A549 (cell line): ENCODE measurements around the gene PRR23E. TPM values are rescaled to one million over a fixed set of nuclear protein-coding genes. Genes with fewer than 3 reads are reported as not detected.

Source experiments
- ATAC-seq, 2 experiments: fragments of 200-7000 bp in 1 of 2; fragments of >200 bp in 1 of 2; cut with Nextera tagmentation in 1 of 2; cut with Tn5 transposase in 1 of 2; 3 replicates each; pipeline versions ENCODE4 v1.8.0 to v1.9.1; 2018 to 2020; ENCODE audit warnings: mild to moderate bottlenecking in 1 of 2, moderate library complexity in 1 of 2
- CTCF ChIA-PET: fragments of 300-600 bp; sonication (Branson Sonifier 250); formaldehyde crosslinking; extraction: SDS; loops from one replicate; lab custom pipeline; 2021; ENCODE audit warnings: antibody characterized with exemption, inconsistent platforms; lab: Yijun Ruan, JAX
- POLR2A ChIA-PET: fragments of 350-600 bp; formaldehyde crosslinking; extraction: SDS; loops from one replicate; lab custom pipeline; 2021; ENCODE audit warnings: antibody characterized with exemption, inconsistent platforms; lab: Yijun Ruan, JAX
- DNase-seq, 2 experiments: peaks; one replicate each; pipeline versions ENCODE4 v3.0.0 to v3.0.0-alpha.2; 2011 to 2016; ENCODE audit warnings: low read depth in 1 of 2, low spot score in 1 of 2
- FAIRE-seq: peaks from 2 replicates; lab custom pipeline; 2011; peaks lifted over from hg19 to GRCh38; lab: Jason Lieb, UNC
- H3K27ac ChIP-seq, 2 experiments: fragments of >200 bp; sonication (Bioruptor Twin); formaldehyde crosslinking; 3 replicates each; pipeline ENCODE4 v1.5.1; 2016 to 2017
- H3K4me1 ChIP-seq: fragments of >200 bp; sonication (Bioruptor Twin); formaldehyde crosslinking; 3 replicates; pipeline ENCODE4 v1.6.1; 2016
- H3K4me2 ChIP-seq: fragments of >200 bp; sonication (Bioruptor Twin); formaldehyde crosslinking; 3 replicates; pipeline ENCODE4 v1.6.1; 2016
- H3K4me3 ChIP-seq: fragments of >200 bp; sonication (Bioruptor Twin); formaldehyde crosslinking; 3 replicates; pipeline ENCODE4 v1.5.1; 2016
- H3K9me3 ChIP-seq: fragments of >200 bp; sonication (Bioruptor Twin); formaldehyde crosslinking; 3 replicates; pipeline ENCODE4 v1.6.1; 2016
- BCL3 ChIP-seq: fragments of >200 bp; sonication (Bioruptor Twin); formaldehyde crosslinking; IDR thresholded peaks from 3 replicates; pipeline ENCODE4 v1.6.1; 2016
- BHLHE40 ChIP-seq: IDR thresholded peaks from 2 replicates; pipeline ENCODE4 v1.6.1; 2012; ENCODE audit warnings: low read depth, low read length, inconsistent platforms
- CBX8 ChIP-seq: fragments of 200-600 bp; sonication (generic); IDR thresholded peaks from 2 replicates; pipeline ENCODE4 v1.6.1; 2016
- CEBPB ChIP-seq, 2 experiments: fragments of >200 bp in 1 of 2; sonication (Bioruptor Twin) in 1 of 2; formaldehyde crosslinking in 1 of 2; IDR thresholded peaks; 2 replicates each; pipeline ENCODE4 v1.6.1; 2012 to 2016
- CHD2 ChIP-seq: fragments of 150-350 bp; IDR thresholded peaks from 2 replicates; pipeline ENCODE4 v1.6.1; 2014; ENCODE audit warnings: low read length; ENCODE audit not compliant: partially characterized antibody
- E2F6 ChIP-seq: IDR thresholded peaks from 2 replicates; pipeline ENCODE4 v1.6.1; 2012; ENCODE audit warnings: low read depth, borderline replicate concordance
- EHMT2 ChIP-seq: fragments of 200-600 bp; sonication (generic); IDR thresholded peaks from 2 replicates; pipeline ENCODE4 v1.6.1; 2016; ENCODE audit warnings: antibody characterized with exemption, low read depth, mild to moderate bottlenecking, moderate library complexity
- ELK1 ChIP-seq: fragments of 150-350 bp; IDR thresholded peaks from 2 replicates; pipeline ENCODE4 v1.6.1; 2014; ENCODE audit warnings: low read depth, mild to moderate bottlenecking, low read length
- ESRRA ChIP-seq: fragments of 150-350 bp; IDR thresholded peaks from 2 replicates; pipeline ENCODE4 v1.6.1; 2014; ENCODE audit warnings: mild to moderate bottlenecking, low read length, borderline replicate concordance
- FOSB ChIP-seq: fragments of 250-450 bp; sonication (Bioruptor Pico); IDR thresholded peaks from 2 replicates; pipeline ENCODE4 v1.5.0; 2020; ENCODE audit warnings: mild to moderate bottlenecking, moderate library complexity
- GATA3 ChIP-seq: IDR thresholded peaks from 2 replicates; pipeline ENCODE4 v1.6.1; 2012; ENCODE audit warnings: borderline replicate concordance
- HDAC2 ChIP-seq: fragments of 200-600 bp; sonication (generic); IDR thresholded peaks from 2 replicates; pipeline ENCODE4 v1.6.1; 2016
- HES2 ChIP-seq: fragments of >200 bp; sonication (Bioruptor Twin); formaldehyde crosslinking; IDR thresholded peaks from 2 replicates; pipeline ENCODE4 v1.6.1; 2016
- HEYL ChIP-seq: fragments of 250-450 bp; sonication (Bioruptor Pico); IDR thresholded peaks from 2 replicates; pipeline ENCODE4 v1.8.0; 2021; ENCODE audit warnings: mild to moderate bottlenecking, moderate library complexity
- HOXA7 ChIP-seq: fragments of 250-450 bp; sonication (Bioruptor Pico); IDR thresholded peaks from 2 replicates; pipeline ENCODE4 v1.5.0; 2020; ENCODE audit warnings: mild to moderate bottlenecking, moderate library complexity
- HOXB5 ChIP-seq: fragments of 250-450 bp; sonication (Bioruptor Pico); IDR thresholded peaks from 2 replicates; pipeline ENCODE4 v1.5.0; 2020; ENCODE audit warnings: mild to moderate bottlenecking, moderate library complexity
- JUN ChIP-seq, 2 experiments: fragments of >200 bp; sonication (Bioruptor Twin); formaldehyde crosslinking; IDR thresholded peaks; 2 replicates in 1 of 2; 3 replicates in 1 of 2; pipeline ENCODE4 v1.6.1; 2016 to 2017
- KDM1A ChIP-seq: fragments of 200-600 bp; sonication (generic); IDR thresholded peaks from 2 replicates; pipeline ENCODE4 v1.6.1; 2016; ENCODE audit warnings: low read depth, mild to moderate bottlenecking
- MAZ ChIP-seq: fragments of 150-350 bp; IDR thresholded peaks from 2 replicates; pipeline ENCODE4 v1.6.1; 2014; ENCODE audit warnings: antibody characterized with exemption, low read depth, low read length, borderline replicate concordance
- NFE2L2 ChIP-seq: fragments of 150-350 bp; conservative IDR thresholded peaks from 2 replicates; pipeline ENCODE4 v1.6.1; 2014; ENCODE audit warnings: low read length
- NR3C1 ChIP-seq: fragments of >200 bp; sonication (Bioruptor Twin); formaldehyde crosslinking; IDR thresholded peaks from 3 replicates; pipeline ENCODE4 v1.6.1; 2017
- PBX3 ChIP-seq: IDR thresholded peaks from 2 replicates; pipeline ENCODE4 v1.6.1; 2012
- POLR2A ChIP-seq: IDR thresholded peaks from 2 replicates; pipeline ENCODE4 v1.6.1; 2012; ENCODE audit warnings: mild to moderate bottlenecking, low read length
- RCOR1 ChIP-seq: fragments of 150-350 bp; IDR thresholded peaks from 2 replicates; pipeline ENCODE4 v1.6.1; 2014; ENCODE audit warnings: antibody characterized with exemption, low read length, low read depth
- ZNF302 ChIP-seq: fragments of 250-450 bp; sonication (Bioruptor Pico); IDR thresholded peaks from 2 replicates; pipeline ENCODE4 v1.9.0; 2021; ENCODE audit warnings: inconsistent platforms, mild to moderate bottlenecking, moderate library complexity
- ZSCAN20 ChIP-seq: fragments of 250-450 bp; sonication (Bioruptor Pico); IDR thresholded peaks from 2 replicates; pipeline ENCODE4 v1.8.0; 2022; ENCODE audit warnings: mild to moderate bottlenecking, moderate library complexity
- WGBS: methylation state at CpG from one replicate; pipeline ENCODE4 v1.1.6; 2017; ENCODE audit errors: missing lambda C conversion rate; 5-methylcytosine and 5-hydroxymethylcytosine counted together
- polyA plus RNA-seq, 4 experiments: library from polyadenylated mRNA; depleted of rRNA in 3 of 4; stranded (reverse); fragments of >200 nt; fragmentation: RNase III in 1 of 4; extraction: RNeasy Plus Mini Kit Qiagen cat#74134 plus additional on column Dnase treatment in 1 of 4; gene quantifications; 2 replicates in 3 of 4; 3 replicates in 1 of 4; pipeline ENCODE4 v1.2.3, GENCODE V29; 2011 to 2017

The PRR23E gene
- polyA plus RNA-seq, 2 of the 4 experiments (the other 2 are of a cell fraction) = not detected

- DNase-seq = no peak
- ChIA-PET POLR2A (no interaction called here), CTCF (no interaction called here)
- WGBS = 19% methylated on average over 3 of the region's 3 CpGs
- H3K9me3 ChIP-seq = peaks cover 2% of the 10 kb centered on the region; the same call in 1 of the 3 replicates
- no peak for TF ChIP-seq HEYL (CRISPR knock-in tag)
- H3K4me2 ChIP-seq = no peak overlapping the region
- no peak overlapping the region for H3K27ac ChIP-seq
- H3K4me3 ChIP-seq = no peak overlapping the region
- ATAC-seq = no peak
- FAIRE-seq = no peak
- no peaks in the 10 kb centered on the region for H3K4me1 ChIP-seq
Observed at GRCh38 chr3:127235706-127236105, 42.8 kb downstream of the PRR23E start.

GRCh38 chr3:127237835-127238234 lies 44.9 kb downstream of the PRR23E start:
- no peaks in the 10 kb centered on the region; the same call in 2 of the 3 replicates for H3K9me3 ChIP-seq
- FAIRE-seq (no peak), DNase-seq (no peak), ATAC-seq (no peak)
- ChIA-PET POLR2A (no interaction called here), CTCF (no interaction called here)
- H3K4me3 ChIP-seq = no peak overlapping the region
- 9% methylated on average over 3 of the region's 3 CpGs for WGBS
- no peak overlapping the region for H3K4me2 ChIP-seq
- no peaks in the 10 kb centered on the region for H3K4me1 ChIP-seq
- H3K27ac ChIP-seq = no peak overlapping the region
- TF ChIP-seq KDM1A = no peak
- no peak for TF ChIP-seq JUN (IDR thresholded peaks at IDR 0.05)
- TF ChIP-seq CBX8 = no peak
- no peak for TF ChIP-seq HOXA7 (CRISPR knock-in tag)
- TF ChIP-seq EHMT2 = no peak
- no peak for TF ChIP-seq NFE2L2
- no peak for TF ChIP-seq HDAC2
- TF ChIP-seq POLR2A = no peak
- no peak for TF ChIP-seq HOXB5 (CRISPR knock-in tag)
- no peak for TF ChIP-seq NR3C1

- Histone ChIP-seq H3K4me1 (no peaks in the 10 kb centered on the region), H3K4me3 (no peak overlapping the region), H3K27ac (no peak overlapping the region), H3K9me3 (no peaks in the 10 kb centered on the region; the same call in 2 of the 3 replicates), H3K4me2 (no peak overlapping the region)
- FAIRE-seq = no peak
- WGBS = 42% methylated on average over 2 of the region's 2 CpGs
- ChIA-PET CTCF (no interaction called here), POLR2A (no interaction called here)
- DNase-seq = no peak
- no peak for ATAC-seq
- TF ChIP-seq MAZ (no peak), EHMT2 (no peak), ZSCAN20 (CRISPR knock-in tag) (no peak), CEBPB (IDR thresholded peaks at IDR 0.05) (no peak), BHLHE40 (no peak), ESRRA (no peak), HOXB5 (CRISPR knock-in tag) (no peak), E2F6 (no peak), HES2 (no peak), BCL3 (no peak), CHD2 (no peak), PBX3 (no peak), JUN (IDR thresholded peaks at IDR 0.05) (no peak), FOSB (CRISPR knock-in tag) (no peak), ZNF302 (CRISPR knock-in tag) (no peak), POLR2A (no peak), RCOR1 (no peak), ELK1 (no peak), GATA3 (no peak)
Observed at GRCh38 chr3:127238602-127239001, 45.7 kb downstream of the PRR23E start.
